Ovary (tissue), 9 donors: ENCODE measurements around the gene ALDH2. TPM values are rescaled to one million over a fixed set of nuclear protein-coding genes. Genes with fewer than 3 reads are reported as not detected.

ENCODE experiments used
- DNase-seq, 5 donors: peaks; one replicate each; pipeline ENCODE4 v3.0.0-alpha.2; 2019 to 2020
- H3K27ac ChIP-seq, 2 donors: fragments of 200-600 bp; one replicate each; pipeline versions ENCODE4 v1.5.1 to v1.8.0; 2019 to 2022
- H3K27me3 ChIP-seq: fragments of 200-600 bp; one replicate; pipeline ENCODE4 v1.8.0; 2022
- H3K36me3 ChIP-seq: fragments of 200-600 bp; sonication (generic); one replicate; pipeline ENCODE4 v1.5.1; 2019
- H3K4me1 ChIP-seq: one replicate; pipeline ENCODE4 v1.8.1; 2013; ENCODE audit warnings: mild to moderate bottlenecking, moderate library complexity; ENCODE audit not compliant: insufficient read depth
- H3K4me3 ChIP-seq: fragments of 200-600 bp; sonication (generic); one replicate; pipeline ENCODE4 v1.5.1; 2017
- H3K9me3 ChIP-seq, 2 donors: fragments of 200-600 bp in 1 of 2; sonication (generic) in 1 of 2; one replicate each; pipeline versions ENCODE4 v1.5.1 to v1.8.1; 2013 to 2019; ENCODE audit warnings: mild to moderate bottlenecking in 1 of 2, moderate library complexity in 1 of 2
- EP300 ChIP-seq: sonication (generic); formaldehyde crosslinking; IDR thresholded peaks from one replicate; pipeline ENCODE4 v1.6.1; 2017; ENCODE audit warnings: antibody characterized with exemption
- POLR2A ChIP-seq: fragments of 450-650 bp; IDR thresholded peaks from one replicate; pipeline ENCODE4 v1.6.1; 2017; ENCODE audit warnings: antibody characterized with exemption, mild to moderate bottlenecking, moderate library complexity
- WGBS, 3 donors: extraction: QIAGEN DNeasy Blood & Tissue Kit in 1 of 3; methylation state at CpG; one replicate each; pipeline versions ENCODE4 v1.1.5 to v1.1.7; 2013 to 2017; 5-methylcytosine and 5-hydroxymethylcytosine counted together
- intact Hi-C, 4 donors: fragments of 100-400 bp; cut with DNase I; formaldehyde crosslinking; loops; one replicate each; pipeline versions ENCODE4 v1.11.0 to v1.15.1; 2022 to 2023
- polyA plus RNA-seq, 2 donors: library from polyadenylated mRNA; stranded (reverse); fragments of 200-250 nt in 1 of 2; fragments of 350-450 nt in 1 of 2; fragmentation: Illumina TruSeq in 1 of 2; extraction: RNeasy Lipid Tissue Mini Kit (QIAGEN cat#74804) in 1 of 2; gene quantifications; one replicate each; pipeline ENCODE4 v1.2.3, GENCODE V29; 2013 to 2014
- total RNA-seq, 7 donors: library from RNA; depleted of rRNA in 2 of 7; stranded (reverse); fragments of >200 nt in 2 of 7; fragmentation: NEBNext Ultra II Directional in 3 of 7; extraction: Animal tissue kit (Norgen Biotek cat#: 25700) in 3 of 7; gene quantifications; one replicate each; pipeline versions ENCODE4 v1.1.0 to v1.2.4, GENCODE V29; 2016 to 2023
- TF ChIP-seq, protein P1 (sequence below), 3 donors: fragments of 450-650 bp in 2 of 3; fragments of 200-600 bp in 1 of 3; IDR thresholded peaks; one replicate each; pipeline versions ENCODE4 v1.5.1 to v1.8.0; 2016 to 2022; ENCODE audit warnings: antibody characterized with exemption in 3 of 3, mild to moderate bottlenecking in 1 of 3
- donor health status: DM: no; HTN: no; CAD: no; lungs with moderate emphysema.
- donor health status: DM: no; HTN: no; CAD: no.
- donor health status: Bipolar disorder and iron deficiency.
- donor health status: DM: yes; HTN: yes; CAD: no.
- donor health status: DM: no; HTN: no; CAD: no.
- donor health status: DM: yes; HTN: yes; CAD: no.

Gene ALDH2
- total and polyA plus RNA-seq, 9 donors = 46.7 to 154 (median 115) TPM

DNA sequence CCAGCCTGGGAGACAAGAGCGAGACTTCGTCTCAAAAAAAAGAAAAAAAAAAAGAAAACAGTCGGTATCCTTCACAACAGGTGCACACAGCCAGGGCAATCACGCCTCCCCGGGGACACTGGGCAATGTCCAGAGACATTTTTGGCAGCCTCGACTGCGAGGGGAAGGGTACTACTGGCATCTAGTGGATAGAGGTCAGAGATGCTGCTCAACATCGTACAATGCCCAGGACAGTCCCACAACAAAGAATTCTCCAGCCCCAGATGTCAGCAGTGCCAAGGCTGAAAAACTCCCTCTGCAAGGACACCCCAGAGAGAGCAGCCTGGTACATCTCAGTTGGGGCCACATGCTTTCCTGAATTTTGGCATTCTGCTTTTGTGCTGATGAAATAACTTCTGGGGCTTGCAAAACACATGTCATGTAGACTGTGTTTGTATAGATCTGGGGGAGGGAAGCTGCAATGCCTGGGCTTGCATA is 21.5 kb downstream of the ALDH2 start:
- peak in 4 of 5 donors; percentile 37 to 56 (median 52) for DNase-seq
- Histone ChIP-seq H3K27me3 (no peaks in the 10 kb centered on the region), H3K36me3 (no peaks in the 10 kb centered on the region), H3K4me1 (peaks cover 12% of the 10 kb centered on the region), H3K4me3 (no peak overlapping the region), H3K27ac (peak overlapping the region in 1 of 2 donors; percentile 20), H3K9me3 (no peaks in the 10 kb centered on the region)
- intact Hi-C loops = loop anchor here in 1 of 4 donors (5.0 kb wide), 1 partner anchor 569 kb away; no protein-coding TSS in a partner anchor
- no peak for TF ChIP-seq POLR2A
- TF ChIP-seq, protein P1, sequence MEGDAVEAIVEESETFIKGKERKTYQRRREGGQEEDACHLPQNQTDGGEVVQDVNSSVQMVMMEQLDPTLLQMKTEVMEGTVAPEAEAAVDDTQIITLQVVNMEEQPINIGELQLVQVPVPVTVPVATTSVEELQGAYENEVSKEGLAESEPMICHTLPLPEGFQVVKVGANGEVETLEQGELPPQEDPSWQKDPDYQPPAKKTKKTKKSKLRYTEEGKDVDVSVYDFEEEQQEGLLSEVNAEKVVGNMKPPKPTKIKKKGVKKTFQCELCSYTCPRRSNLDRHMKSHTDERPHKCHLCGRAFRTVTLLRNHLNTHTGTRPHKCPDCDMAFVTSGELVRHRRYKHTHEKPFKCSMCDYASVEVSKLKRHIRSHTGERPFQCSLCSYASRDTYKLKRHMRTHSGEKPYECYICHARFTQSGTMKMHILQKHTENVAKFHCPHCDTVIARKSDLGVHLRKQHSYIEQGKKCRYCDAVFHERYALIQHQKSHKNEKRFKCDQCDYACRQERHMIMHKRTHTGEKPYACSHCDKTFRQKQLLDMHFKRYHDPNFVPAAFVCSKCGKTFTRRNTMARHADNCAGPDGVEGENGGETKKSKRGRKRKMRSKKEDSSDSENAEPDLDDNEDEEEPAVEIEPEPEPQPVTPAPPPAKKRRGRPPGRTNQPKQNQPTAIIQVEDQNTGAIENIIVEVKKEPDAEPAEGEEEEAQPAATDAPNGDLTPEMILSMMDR (IDR thresholded peaks at IDR 0.05) = no peak
- TF ChIP-seq EP300 = no peak
- WGBS, 3 donors = 31 to 39% (median 34%) methylated on average over 8 of the region's 8 CpGs

DNA sequence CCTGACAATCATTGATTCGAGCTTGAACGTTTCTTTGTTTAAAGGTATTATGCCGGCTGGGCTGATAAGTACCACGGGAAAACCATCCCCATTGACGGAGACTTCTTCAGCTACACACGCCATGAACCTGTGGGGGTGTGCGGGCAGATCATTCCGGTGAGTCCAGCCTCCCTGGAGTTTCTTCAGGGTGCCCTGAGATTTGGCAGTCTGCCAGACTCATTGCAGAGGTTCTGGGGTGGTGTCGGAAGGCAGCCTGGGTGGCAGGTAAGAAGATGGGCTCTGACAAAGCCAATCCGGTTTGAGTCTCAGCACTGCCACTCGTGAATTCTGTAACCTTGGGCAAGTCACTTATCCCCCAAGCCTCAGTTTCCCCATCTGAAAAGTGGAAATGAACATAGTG is 23.0 kb downstream of the ALDH2 start:
- Histone ChIP-seq H3K9me3 (no peaks in the 10 kb centered on the region), H3K4me1 (peaks cover 12% of the 10 kb centered on the region), H3K27ac (no peak overlapping the region), H3K27me3 (no peaks in the 10 kb centered on the region), H3K36me3 (no peaks in the 10 kb centered on the region), H3K4me3 (no peak overlapping the region)
- DNase-seq = no peak
- 83 to 86% (median 83%) methylated on average over 11 of the region's 11 CpGs for WGBS, 3 donors
- TF ChIP-seq EP300 = no peak
- no peak for TF ChIP-seq POLR2A
- TF ChIP-seq, protein P1 (IDR thresholded peaks at IDR 0.05) = no peak
- intact Hi-C loops = loop anchor here in 1 of 4 donors (5.0 kb wide), 1 partner anchor 568 kb away; no protein-coding TSS in a partner anchor

- H3K27ac ChIP-seq = peak overlapping the region; percentile 48 to 82
These were observed 24.8 kb downstream of the ALDH2 start for GRCh38 chr12:111791507-111791906.

DNA sequence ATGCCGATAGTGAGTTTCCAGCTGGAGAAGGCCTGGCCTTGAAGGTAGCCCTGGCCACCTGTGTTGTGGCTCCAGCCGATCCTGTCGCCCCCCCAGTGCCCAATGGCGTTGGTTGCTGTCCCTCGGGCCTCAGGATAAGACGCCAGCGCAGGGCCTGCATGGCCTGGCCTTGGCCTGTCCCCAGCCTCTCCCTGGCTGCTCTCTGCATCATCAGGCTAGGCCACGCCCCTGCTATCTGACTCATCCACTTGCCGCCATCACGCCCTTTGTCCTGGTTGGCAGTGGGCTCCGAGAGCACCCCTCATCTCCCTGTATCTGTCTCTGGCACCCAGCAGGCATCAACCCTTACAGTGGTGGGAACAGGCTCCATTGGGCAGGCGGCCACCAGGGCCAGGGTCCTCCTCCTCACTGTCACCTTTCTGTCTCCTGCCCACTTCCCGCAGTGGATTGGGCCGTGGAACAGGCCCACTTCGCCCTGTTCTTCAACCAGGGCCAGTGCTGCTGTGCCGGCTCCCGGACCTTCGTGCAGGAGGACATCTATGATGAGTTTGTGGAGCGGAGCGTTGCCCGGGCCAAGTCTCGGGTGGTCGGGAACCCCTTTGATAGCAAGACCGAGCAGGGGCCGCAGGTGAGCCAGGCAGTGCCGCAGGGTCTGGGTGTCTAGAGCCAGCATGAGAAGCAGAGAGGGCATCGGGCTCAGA is 25.6 kb downstream of the ALDH2 start:
- no peaks in the 10 kb centered on the region for H3K36me3 ChIP-seq
- WGBS, 3 donors = 59 to 71% (median 63%) methylated on average over 25 to 27 of the region's 27 CpGs
- intact Hi-C loops = no loop called here

More at GRCh38 chr12:111791507-111791906, 24.8 kb downstream of the ALDH2 start:
- 59 to 83% (median 66%) methylated on average over 8 of the region's 8 CpGs for WGBS, 3 donors
- Histone ChIP-seq H3K27me3 (no peaks in the 10 kb centered on the region), H3K36me3 (no peaks in the 10 kb centered on the region), H3K4me1 (peaks cover 12% of the 10 kb centered on the region), H3K4me3 (no peak overlapping the region), H3K9me3 (no peaks in the 10 kb centered on the region)
- TF ChIP-seq, protein P1 (IDR thresholded peaks at IDR 0.05) = no peak
- TF ChIP-seq EP300 (no peak), POLR2A (no peak)
- intact Hi-C loops = no loop called here
- peak in 3 of 5 donors; percentile 44 to 66 (median 49) for DNase-seq

More for the DNA sequence above, 25.6 kb downstream of the ALDH2 start:
- Histone ChIP-seq H3K4me1 (peaks cover 12% of the 10 kb centered on the region), H3K9me3 (no peaks in the 10 kb centered on the region), H3K4me3 (no peak overlapping the region), H3K27ac (peak overlapping the region; percentile 55 to 82), H3K27me3 (no peaks in the 10 kb centered on the region)
- TF ChIP-seq, protein P1 (IDR thresholded peaks at IDR 0.05) = no peak
- DNase-seq = peak; percentile 85 to 93 (median 92)
